ENCODE measurements around the gene GALNT12. TPM values are rescaled to one million over a fixed set of nuclear protein-coding genes. Genes with fewer than 3 reads are reported as not detected.

GALNT12 gene
- total RNA-seq, 4 donors from 2014 or later: 17.5 to 25.9 (median 21.1) TPM

DNA sequence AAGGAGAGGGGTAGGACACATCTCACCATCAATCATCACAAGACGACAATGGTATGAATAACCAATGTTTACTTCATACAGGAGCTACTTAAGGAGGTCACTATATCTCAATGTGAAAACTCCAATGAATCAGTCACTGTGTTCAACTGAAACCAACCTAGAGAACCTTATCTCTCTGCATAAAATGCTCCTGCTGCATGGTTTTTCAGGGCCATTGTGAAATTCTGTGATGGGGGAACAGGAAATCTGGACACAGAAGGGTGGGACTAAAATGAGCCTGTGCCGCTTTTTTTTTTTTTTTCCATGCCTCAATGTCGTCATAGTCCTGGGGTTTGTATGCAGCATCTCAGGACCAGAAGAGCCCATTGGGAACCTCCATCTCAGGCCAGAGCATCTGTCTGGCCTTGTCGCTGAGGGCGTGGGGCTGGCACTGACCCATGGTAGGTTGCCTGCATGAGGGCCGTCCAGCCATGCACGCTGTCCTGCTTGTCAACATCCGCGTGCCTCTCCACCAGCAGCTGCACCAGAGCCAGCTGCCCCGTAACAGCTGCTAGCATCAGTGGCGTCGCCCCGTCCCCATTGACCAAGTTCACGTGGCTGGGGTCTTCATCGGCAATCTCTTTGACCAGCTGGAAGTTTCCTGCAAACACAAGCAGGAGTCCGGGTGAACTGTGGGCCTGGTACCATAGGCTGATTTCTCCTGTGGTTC lies 23.8 kb upstream of the GALNT12 start:
- no peaks in the 10 kb centered on the region for H3K9me3 ChIP-seq
- no peak for DNase-seq
- H3K27ac ChIP-seq: no peak overlapping the region
- H3K4me3 ChIP-seq: no peak overlapping the region
- TF ChIP-seq, protein P1, sequence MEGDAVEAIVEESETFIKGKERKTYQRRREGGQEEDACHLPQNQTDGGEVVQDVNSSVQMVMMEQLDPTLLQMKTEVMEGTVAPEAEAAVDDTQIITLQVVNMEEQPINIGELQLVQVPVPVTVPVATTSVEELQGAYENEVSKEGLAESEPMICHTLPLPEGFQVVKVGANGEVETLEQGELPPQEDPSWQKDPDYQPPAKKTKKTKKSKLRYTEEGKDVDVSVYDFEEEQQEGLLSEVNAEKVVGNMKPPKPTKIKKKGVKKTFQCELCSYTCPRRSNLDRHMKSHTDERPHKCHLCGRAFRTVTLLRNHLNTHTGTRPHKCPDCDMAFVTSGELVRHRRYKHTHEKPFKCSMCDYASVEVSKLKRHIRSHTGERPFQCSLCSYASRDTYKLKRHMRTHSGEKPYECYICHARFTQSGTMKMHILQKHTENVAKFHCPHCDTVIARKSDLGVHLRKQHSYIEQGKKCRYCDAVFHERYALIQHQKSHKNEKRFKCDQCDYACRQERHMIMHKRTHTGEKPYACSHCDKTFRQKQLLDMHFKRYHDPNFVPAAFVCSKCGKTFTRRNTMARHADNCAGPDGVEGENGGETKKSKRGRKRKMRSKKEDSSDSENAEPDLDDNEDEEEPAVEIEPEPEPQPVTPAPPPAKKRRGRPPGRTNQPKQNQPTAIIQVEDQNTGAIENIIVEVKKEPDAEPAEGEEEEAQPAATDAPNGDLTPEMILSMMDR (IDR thresholded peaks at IDR 0.05): no peak
- no peak for TF ChIP-seq POLR2A (IDR thresholded peaks at IDR 0.05)
- H3K36me3 ChIP-seq: peaks cover 0 to 50% (median 0%) of the 10 kb centered on the region in 3 donors
- H3K4me1 ChIP-seq: peaks cover 0 to 34% (median 0%) of the 10 kb centered on the region in 3 donors
- no peaks in the 10 kb centered on the region for H3K27me3 ChIP-seq
- intact Hi-C loops (cut with DNase I): no loop called here
- WGBS, 2 donors: 85 to 90% methylated on average over 4 to 7 of the region's 16 CpGs

DNA sequence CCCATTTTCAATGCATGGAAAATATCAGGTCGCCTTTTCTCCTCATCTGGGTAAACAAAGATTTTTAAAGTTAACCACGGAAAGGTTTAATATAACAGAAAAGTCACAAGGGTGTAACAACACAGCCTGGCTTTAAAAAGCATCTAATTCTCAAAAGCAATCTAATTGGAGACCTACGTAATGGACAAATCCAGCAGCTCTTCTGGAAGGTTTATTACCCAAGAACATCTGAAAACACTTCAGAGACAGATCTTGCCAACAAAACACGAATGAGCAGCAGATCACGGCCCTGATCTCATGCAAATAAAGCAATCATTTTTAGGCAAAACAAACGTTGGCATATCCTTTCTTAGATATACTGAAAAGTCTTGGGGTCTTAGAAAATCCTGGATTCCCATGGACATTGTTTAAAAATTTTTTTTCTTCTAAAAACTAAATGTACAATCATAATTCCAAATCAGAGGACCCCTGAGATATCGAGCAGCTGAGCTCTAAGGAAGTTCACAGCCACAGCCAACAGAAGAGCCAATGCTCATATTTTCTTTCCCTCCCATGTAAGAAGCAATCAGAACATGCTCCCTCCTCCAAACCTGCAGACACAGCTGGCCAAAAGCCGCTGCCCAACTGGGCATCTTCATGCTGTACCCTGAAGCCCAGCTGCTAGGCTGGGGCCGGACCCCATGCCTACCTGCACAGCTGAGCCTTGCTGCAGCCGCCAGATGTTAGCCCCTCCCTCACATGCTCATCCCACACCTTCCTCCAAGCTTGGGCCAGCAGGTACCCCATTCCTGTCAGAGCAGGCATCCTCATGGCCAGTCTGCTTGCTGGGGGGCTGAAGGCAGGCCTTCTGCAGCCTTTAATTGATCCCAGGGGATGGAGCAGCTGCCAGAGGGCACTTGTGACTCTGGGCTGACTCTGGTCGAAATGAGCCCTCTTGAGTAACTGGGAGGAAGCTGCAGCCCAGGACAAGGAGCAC lies 22.4 kb upstream of the GALNT12 start:
- Histone ChIP-seq H3K4me3 (no peak overlapping the region), H3K9me3 (no peaks in the 10 kb centered on the region), H3K4me1 (peaks cover 0 to 27% (median 0%) of the 10 kb centered on the region in 3 donors), H3K27me3 (no peaks in the 10 kb centered on the region), H3K27ac (no peak overlapping the region), H3K36me3 (peaks cover 0 to 59% (median 0%) of the 10 kb centered on the region in 3 donors)
- TF ChIP-seq, protein P1 (IDR thresholded peaks at IDR 0.05): no peak
- no peak for TF ChIP-seq POLR2A (IDR thresholded peaks at IDR 0.05)
- intact Hi-C loops (cut with DNase I): no loop called here
- 83 to 85% methylated on average over 8 to 11 of the region's 11 CpGs for WGBS, 2 donors
- DNase-seq: no peak

GRCh38 chr9:98786750-98787510 lies 20.5 kb upstream of the GALNT12 start:
- intact Hi-C loops (cut with DNase I): no loop called here
- 92 to 93% methylated on average over 4 of the region's 4 CpGs for WGBS, 2 donors
- no peak overlapping the region for H3K4me3 ChIP-seq
- H3K9me3 ChIP-seq: no peaks in the 10 kb centered on the region
- no peaks in the 10 kb centered on the region for H3K27me3 ChIP-seq
- peaks cover 5 to 37% (median 8%) of the 10 kb centered on the region in 3 donors for H3K4me1 ChIP-seq
- TF ChIP-seq, protein P1 (IDR thresholded peaks at IDR 0.05): no peak
- TF ChIP-seq POLR2A (IDR thresholded peaks at IDR 0.05): no peak
- no peak overlapping the region for H3K27ac ChIP-seq
- H3K36me3 ChIP-seq: peaks cover 0 to 53% (median 0%) of the 10 kb centered on the region in 3 donors
- DNase-seq: no peak

GRCh38 chr9:98787766-98788335 lies 19.6 kb upstream of the GALNT12 start:
- Histone ChIP-seq H3K4me3 (no peak overlapping the region), H3K4me1 (peaks cover 5 to 28% (median 8%) of the 10 kb centered on the region in 3 donors), H3K9me3 (no peaks in the 10 kb centered on the region), H3K27ac (no peak overlapping the region), H3K36me3 (peaks cover 0 to 44% (median 0%) of the 10 kb centered on the region in 3 donors), H3K27me3 (no peaks in the 10 kb centered on the region)
- 93 to 95% methylated on average over 3 to 6 of the region's 12 CpGs for WGBS, 2 donors
- intact Hi-C loops (cut with DNase I): no loop called here
- DNase-seq: no peak
- TF ChIP-seq POLR2A (IDR thresholded peaks at IDR 0.05): no peak
- TF ChIP-seq, protein P1 (IDR thresholded peaks at IDR 0.05): no peak

Measured in esophagus squamous epithelium (tissue), 5 donors.